GM12892 (cell line): ENCODE results near the gene RHBDL3.

ENCODE experiments used
- POLR2A ChIP-seq: IDR thresholded peaks from 2 replicates; pipeline ENCODE4 v1.6.1; 2011; ENCODE audit warnings: low read depth, low read length, control low read depth
- POLR2AphosphoS5 ChIP-seq: IDR thresholded peaks from 2 replicates; pipeline ENCODE4 v1.6.1; 2011; ENCODE audit warnings: low read depth, low read length, control low read depth

GRCh38 chr17:32261417-32261736, 4.3 kb upstream of the RHBDL3 start:
- TF ChIP-seq POLR2AphosphoS5 (no peak), POLR2A (no peak)
